KOPT-K1 (cell line): ENCODE measurements around the gene RABGAP1L.
"Not testable (repeated sequence)": the region's sequence is repeated elsewhere in the genome, so short reads cannot be mapped to it uniquely, and the experiment has no call there.

ENCODE experiments used
- H3K27ac ChIP-seq: fragments of 200-600 bp; sonication (generic); 2 replicates; pipeline ENCODE4 v1.5.1; 2016; ENCODE audit warnings: antibody characterized with exemption, mild to moderate bottlenecking, low read depth, low read length; ENCODE audit not compliant: poor library complexity, severe bottlenecking
- H3K36me3 ChIP-seq: fragments of 200-600 bp; sonication (generic); 2 replicates; pipeline ENCODE4 v1.5.1; 2017; ENCODE audit warnings: antibody characterized with exemption, mild to moderate bottlenecking, low read length, moderate library complexity; ENCODE audit not compliant: insufficient read depth
- H3K9me3 ChIP-seq: fragments of 200-600 bp; sonication (generic); 2 replicates; pipeline ENCODE4 v1.5.1; 2017; ENCODE audit warnings: antibody characterized with exemption, low read length, mild to moderate bottlenecking; ENCODE audit not compliant: insufficient read depth, poor library complexity, severe bottlenecking

RABGAP1L gene

DNA sequence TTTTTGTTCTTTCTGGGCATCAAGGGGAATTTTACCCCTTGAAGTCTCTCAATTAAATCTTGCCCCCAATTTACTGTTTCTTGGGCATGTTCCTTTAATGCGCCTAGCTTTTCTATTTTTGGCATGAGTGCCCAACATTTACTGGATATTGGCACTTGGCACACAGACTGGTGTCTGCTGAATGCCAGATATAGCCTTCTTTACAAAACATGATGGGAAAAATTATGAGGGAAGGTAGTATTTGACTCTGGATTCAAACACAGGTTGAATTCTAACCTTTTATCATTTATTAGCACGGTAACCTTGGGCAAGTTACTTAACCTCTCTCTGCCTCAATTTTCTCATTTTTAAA is 200.1 kb downstream of the RABGAP1L start:
- H3K27ac ChIP-seq, result no peak overlapping the region
- H3K9me3 ChIP-seq, result no peaks in the 10 kb centered on the region
- H3K36me3 ChIP-seq, result no peaks in the 10 kb centered on the region

DNA sequence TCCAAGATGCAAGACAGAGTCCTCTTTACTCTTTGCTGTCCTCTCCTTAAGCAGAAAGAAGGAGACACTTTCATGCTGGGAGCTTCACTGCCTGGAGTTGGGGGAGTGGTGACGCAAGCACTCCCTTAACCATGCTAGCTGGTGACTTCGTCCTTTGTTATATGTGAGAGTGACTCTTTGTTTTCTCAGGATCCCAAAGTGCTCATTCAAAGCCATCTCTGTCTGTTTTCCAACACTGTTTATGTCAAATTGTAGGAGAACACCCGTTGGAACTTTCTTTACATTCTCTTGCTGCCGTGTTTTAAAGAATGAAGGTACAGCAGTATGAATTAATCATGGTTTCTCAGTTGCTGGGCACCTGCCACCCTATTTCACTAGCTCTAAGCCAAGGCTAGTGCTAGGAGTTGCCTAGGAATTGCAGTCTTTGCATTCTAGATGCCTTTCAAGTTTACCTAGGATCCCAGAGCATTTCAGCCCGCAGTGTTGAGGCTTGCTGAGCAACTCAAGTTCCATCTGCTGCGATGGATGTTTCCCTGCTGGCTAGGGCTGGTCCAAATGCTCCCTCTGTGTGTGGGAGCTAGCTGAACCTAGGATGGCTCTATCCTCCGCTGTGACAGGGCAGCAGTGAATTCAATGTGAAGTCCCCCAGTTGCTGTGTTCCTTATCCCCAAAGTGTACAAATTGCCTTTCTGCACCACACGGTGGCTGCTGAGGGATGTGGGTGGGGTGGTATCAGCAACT is 205.8 kb downstream of the RABGAP1L start:
- Histone ChIP-seq H3K27ac (no peak overlapping the region), H3K36me3 (no peaks in the 10 kb centered on the region), H3K9me3 (no peaks in the 10 kb centered on the region)

DNA sequence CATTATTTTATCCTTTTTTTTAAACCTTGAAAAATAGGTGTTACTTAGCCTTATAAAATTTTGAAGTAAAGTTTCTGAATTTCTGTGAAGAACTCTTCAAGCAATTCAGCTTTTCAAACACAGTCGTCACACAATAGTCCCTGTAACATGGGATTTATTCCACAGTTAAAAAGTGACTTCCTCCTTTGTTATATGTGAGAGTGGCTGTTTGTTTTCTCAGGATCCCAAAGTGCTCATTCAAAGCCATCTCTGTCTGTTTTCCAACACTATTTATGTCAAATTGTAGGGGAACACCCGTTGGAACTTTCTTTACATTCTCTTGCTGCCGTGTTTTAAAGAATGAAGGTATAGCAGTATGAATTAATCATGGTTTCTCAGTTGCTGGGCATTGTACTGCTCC is 207.6 kb downstream of the RABGAP1L start:
- H3K9me3 ChIP-seq, result no peaks in the 10 kb centered on the region
- H3K36me3 ChIP-seq, result no peaks in the 10 kb centered on the region
- H3K27ac ChIP-seq, result no peak overlapping the region

DNA sequence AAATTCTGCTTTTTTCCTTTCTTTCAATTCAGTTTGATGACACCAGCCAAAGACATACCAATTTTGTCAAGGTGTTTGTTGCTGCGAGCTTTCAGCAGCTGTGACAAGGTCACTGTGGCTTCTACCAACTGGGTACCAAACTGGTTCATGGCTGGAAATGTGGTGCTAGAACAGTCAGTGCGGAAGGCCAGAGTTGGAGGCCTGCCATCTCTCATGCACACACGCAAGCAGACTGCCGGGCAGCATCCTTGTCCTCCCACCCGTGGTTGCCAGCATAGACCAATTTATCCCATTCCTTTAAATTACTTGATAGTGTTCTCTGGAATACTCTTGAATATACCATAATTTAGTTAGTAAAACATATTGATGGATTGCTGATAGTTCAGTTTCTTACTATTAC is 208.6 kb downstream of the RABGAP1L start:
- H3K36me3 ChIP-seq, result no peaks in the 10 kb centered on the region
- no peaks in the 10 kb centered on the region for H3K9me3 ChIP-seq
- H3K27ac ChIP-seq, result no peak overlapping the region

DNA sequence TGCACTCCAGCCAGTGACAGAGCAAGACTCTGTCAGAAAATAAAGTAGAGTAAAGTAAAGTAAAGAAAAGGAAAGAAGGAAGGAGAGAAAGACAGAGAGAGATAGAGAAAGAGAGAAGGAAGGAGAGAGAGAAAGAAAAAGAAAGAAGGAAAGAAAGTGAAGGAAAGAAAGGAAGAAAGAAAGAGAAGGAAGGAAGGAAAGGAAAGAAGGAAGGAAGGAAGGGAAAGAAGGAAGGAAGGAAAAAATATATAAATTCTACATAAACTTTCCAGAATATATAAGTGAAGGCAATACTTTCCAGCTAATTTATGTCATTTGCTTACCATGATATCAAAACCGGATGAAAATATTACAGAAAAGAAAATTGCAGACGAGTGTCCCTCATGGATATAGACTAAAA is 216.7 kb downstream of the RABGAP1L start:
- no peak overlapping the region for H3K27ac ChIP-seq
- no peaks in the 10 kb centered on the region for H3K9me3 ChIP-seq
- H3K36me3 ChIP-seq, result no peaks in the 10 kb centered on the region

DNA sequence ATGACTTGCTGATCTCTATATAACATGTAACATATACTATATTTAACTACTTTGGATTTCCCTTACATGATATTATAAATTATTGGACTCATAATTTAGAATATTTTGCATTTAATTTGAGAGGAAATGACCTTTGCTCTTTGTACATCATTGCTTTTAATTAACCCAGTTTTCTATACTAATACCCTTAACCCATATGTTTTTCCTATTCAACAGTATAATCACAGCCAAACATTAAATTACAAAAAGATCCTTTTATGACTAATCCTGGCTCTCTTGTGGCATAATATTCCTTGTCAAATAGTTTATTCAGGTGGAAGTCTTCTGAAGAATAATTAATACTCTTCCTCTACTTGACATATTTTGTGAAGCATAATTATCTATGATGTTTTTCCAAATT is 232.4 kb downstream of the RABGAP1L start:
- no peaks in the 10 kb centered on the region for H3K36me3 ChIP-seq
- H3K27ac ChIP-seq, result no peak overlapping the region
- H3K9me3 ChIP-seq, result no peaks in the 10 kb centered on the region

DNA sequence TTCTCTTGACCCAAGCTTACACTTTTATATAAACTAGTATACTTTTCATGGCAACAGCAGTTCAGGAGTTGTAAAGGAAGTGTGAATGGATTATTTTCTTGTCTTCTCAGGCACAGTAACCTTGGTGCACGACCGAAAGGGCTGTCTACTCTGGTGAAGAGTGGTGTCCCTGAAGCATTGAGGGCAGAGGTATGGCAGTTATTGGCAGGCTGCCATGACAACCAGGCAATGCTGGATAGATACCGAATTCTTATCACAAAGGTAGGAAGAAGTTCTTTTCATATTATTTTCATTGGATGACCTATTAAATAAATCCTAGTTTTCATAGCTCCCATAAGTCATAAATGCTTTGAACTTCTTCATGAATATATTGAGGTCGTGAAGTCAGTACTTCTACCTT is 234.6 kb downstream of the RABGAP1L start:
- Histone ChIP-seq H3K36me3 (0 out of 2 replicates have a peak, but pooled peaks cover 6% of the 10 kb centered on the region), H3K27ac (no peak overlapping the region), H3K9me3 (no peaks in the 10 kb centered on the region)

DNA sequence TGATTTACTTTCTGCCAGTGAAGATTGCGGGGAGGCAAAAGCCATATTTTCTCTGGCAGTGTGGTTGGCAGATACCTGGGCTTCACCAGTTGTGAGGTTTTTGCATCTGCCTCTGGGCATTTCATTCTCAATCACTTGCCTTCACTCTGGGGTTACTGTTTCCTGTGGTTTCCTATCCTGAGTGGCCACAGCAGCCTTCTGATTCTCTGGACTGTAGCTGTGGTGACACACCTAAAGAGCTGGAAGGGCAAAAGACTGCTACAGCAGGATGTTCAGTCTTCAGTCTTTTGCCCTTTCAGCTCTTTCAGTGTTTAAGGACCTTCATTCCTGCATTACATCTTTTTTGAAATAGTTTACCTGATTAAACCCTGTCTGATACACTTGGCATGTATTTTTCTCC is 237.9 kb downstream of the RABGAP1L start:
- 0 out of 2 replicates have a peak, but pooled peaks cover 6% of the 10 kb centered on the region for H3K36me3 ChIP-seq
- H3K9me3 ChIP-seq, result no peaks in the 10 kb centered on the region
- H3K27ac ChIP-seq, result no peak overlapping the region

DNA sequence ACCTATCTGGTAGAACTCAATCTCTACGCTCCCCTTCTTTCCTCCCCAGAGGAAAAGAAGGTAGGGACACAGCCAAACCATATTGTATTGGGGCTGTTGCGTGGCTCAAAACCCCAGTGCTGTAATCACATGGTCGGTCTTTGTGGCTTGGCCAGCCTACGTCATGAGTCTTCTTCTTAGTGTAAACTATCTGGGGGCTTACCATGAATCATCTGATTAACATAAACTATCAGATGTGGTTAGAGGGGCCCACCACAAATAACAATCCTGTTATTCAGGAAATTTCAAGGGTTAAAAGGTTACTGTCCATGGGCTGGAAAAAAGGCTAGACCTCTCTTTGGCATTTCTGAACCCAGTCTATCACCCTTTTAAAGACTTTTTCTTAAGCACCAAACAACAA is 238.9 kb downstream of the RABGAP1L start:
- no peak overlapping the region for H3K27ac ChIP-seq
- H3K36me3 ChIP-seq, result 0 out of 2 replicates have a peak, but pooled peaks cover 6% of the 10 kb centered on the region
- no peaks in the 10 kb centered on the region for H3K9me3 ChIP-seq

DNA sequence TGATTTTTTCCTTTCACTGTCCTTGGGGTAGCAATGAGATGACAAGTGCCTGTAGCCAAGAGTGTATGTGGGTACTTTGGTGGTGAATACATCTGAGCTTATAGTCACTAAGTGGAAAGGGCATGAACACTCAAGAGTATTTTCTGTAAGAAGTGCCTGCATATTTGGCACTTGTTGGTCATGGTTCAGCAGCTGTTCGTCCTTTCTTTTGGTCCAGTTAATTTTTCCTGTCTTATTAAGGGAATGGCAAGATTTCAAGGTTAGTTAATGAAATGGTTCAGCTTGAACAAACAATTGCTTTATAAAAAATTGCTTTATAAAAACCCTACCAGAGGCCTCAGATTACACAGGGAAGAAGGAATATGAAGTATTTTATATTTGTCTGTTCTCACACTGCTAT is 239.9 kb downstream of the RABGAP1L start:
- Histone ChIP-seq H3K9me3 (no peaks in the 10 kb centered on the region), H3K27ac (no peak overlapping the region), H3K36me3 (0 out of 2 replicates have a peak, but pooled peaks cover 6% of the 10 kb centered on the region)

DNA sequence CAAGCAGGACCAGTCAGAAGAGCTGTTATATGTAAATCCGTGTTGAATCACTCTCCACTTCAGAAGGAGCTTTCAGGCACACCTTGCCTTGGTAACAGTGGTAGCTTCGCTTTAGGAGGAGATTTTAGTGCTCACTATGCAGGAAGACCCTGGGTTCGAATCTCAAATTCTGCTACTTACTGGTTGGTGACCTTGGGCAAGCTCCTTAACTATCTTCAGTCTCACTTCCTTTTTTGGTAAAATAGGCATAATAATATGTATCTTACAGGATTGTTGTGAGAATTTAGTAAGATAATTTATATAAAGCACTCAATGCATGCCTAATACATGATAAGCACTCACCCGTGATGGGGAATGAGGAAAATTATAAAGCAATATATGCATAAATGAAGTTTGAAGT is 241.8 kb downstream of the RABGAP1L start:
- no peak overlapping the region for H3K27ac ChIP-seq
- no peaks in the 10 kb centered on the region for H3K9me3 ChIP-seq
- H3K36me3 ChIP-seq, result 0 out of 2 replicates have a peak, but pooled peaks cover 6% of the 10 kb centered on the region

DNA sequence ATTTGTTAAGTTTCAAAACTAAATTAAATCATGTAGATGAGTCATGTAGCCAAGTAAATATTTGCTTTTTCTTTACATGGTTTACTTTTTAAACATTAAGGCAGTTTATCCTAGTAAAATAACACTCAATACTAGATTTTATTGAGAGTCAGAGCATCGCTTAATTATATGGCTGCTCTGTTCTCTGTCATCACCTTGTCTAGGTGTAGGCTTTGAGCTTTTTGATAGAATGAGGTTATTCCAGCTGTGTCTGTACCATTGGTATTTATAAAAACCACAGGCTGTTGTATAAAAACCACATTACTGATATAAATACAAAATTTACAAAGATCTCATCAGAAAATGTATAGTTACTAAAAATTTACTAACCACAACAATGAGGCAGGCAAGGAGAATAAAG is 245.9 kb downstream of the RABGAP1L start:
- Histone ChIP-seq H3K36me3 (no peaks in the 10 kb centered on the region), H3K27ac (no peak overlapping the region), H3K9me3 (no peaks in the 10 kb centered on the region)

DNA sequence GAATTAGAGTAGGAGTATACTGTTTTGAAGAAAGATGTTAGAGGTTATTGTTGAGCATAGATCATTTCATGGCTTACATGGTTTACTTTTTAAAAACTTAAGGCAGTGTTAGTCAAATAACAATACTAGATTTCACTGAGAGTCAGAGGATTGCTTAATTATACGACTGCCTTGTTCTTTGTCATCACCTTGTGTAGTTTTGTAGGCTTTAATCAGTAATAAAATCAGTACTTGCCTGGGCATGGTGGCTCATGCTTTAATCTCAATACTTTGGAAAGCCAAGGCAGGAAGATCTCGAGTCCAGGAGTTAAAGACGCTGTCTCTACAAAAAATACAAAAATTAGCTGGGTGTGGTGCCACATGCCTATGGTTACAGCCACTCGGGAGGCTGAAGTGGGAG is 247.1 kb downstream of the RABGAP1L start:
- Histone ChIP-seq H3K9me3 (no peaks in the 10 kb centered on the region), H3K27ac (no peak overlapping the region), H3K36me3 (no peaks in the 10 kb centered on the region)

DNA sequence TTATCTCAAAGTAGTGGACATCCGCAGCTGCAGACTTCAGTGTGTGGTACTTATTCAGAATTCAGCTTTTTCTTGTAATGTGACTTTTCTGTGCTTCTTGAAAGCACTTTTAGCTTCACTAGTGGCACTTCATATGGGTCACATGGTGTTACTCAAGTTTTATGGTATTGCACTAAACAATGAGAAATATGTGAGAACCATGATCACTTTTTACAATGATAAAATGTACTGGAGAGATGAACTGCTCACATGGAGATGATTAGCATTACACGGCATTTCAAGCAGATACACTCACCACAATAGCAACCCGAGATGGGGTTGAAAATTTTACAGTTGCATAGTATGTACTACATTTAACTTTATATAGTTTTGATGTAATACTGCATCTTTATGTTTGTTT is 248.3 kb downstream of the RABGAP1L start:
- Histone ChIP-seq H3K27ac (no peak overlapping the region), H3K9me3 (no peaks in the 10 kb centered on the region), H3K36me3 (no peaks in the 10 kb centered on the region)

DNA sequence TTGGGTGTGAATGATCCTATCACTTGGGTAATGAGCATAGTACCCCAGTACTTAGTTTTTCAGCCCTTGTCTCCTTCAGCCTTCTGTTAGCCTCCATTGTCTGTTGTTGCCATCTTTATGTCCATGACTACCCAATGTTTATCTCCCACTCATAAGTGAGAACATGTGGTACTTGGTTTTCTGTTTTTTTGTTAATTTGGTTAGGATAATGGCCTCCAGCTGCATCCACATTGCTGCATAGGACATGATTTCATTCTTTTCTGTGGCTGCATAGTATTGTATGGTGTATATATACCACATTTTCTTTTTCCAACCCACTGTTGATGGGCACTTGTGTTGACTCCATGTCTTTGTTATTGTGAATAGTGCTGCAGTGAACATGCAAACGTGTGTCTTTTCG is 248.8 kb downstream of the RABGAP1L start:
- H3K36me3 ChIP-seq, result no peaks in the 10 kb centered on the region
- no peak overlapping the region for H3K27ac ChIP-seq
- H3K9me3 ChIP-seq, result no peaks in the 10 kb centered on the region

DNA sequence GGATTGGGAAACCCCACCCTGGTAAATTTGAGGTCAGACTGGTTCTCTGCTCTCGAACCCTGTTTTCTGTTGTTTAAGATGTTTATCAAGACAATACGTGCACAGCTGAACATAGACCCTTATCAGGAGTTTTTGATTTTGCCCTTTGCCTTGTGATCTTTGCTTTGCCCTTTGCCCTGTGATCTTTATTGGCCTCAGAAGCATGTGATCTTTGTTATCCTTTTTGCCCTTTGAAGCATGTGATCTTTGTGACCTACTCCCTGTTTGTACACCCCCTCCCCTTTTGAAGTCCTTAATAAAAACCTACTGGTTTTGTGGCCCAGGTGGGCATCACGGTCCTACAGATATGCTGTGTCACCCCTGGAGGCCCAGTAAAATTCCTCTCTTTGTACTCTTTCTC is 250.5 kb downstream of the RABGAP1L start:
- not testable (repeated sequence) for H3K9me3 ChIP-seq, H3K27ac ChIP-seq, H3K36me3 ChIP-seq
